Prostate gland (tissue), 2 donors: ENCODE data around the gene ARHGAP35. TPM values are rescaled to one million over a fixed set of nuclear protein-coding genes. Genes with fewer than 3 reads are reported as not detected.
"Not testable (repeated sequence)": the region's sequence is repeated elsewhere in the genome, so short reads cannot be mapped to it uniquely, and the experiment has no call there.

ENCODE experiments used
- DNase-seq: peaks from one replicate; pipeline ENCODE4 v3.0.0-alpha.2; 2019; ENCODE audit warnings: low spot score
- H3K27ac ChIP-seq, 2 donors: fragments of 200-600 bp; sonication (generic); 2 replicates each; pipeline ENCODE4 v1.5.1; 2017 to 2019
- H3K27me3 ChIP-seq: fragments of 200-600 bp; sonication (generic); replicated peaks from 2 replicates; pipeline ENCODE4 v1.5.1; 2019; ENCODE audit not compliant: insufficient read depth
- H3K36me3 ChIP-seq, 2 donors: fragments of 200-600 bp; sonication (generic); 1 replicate in 1 of 2; 2 replicates in 1 of 2; pipeline versions ENCODE4 v1.5.1 to v1.8.1; 2017 to 2019
- H3K4me1 ChIP-seq: fragments of 200-600 bp; sonication (generic); replicated peaks from 2 replicates; pipeline ENCODE4 v1.5.1; 2019
- H3K4me3 ChIP-seq, 2 donors: fragments of 200-600 bp; sonication (generic); 2 replicates each; pipeline ENCODE4 v1.5.1; 2017 to 2019
- H3K9me3 ChIP-seq: fragments of 200-600 bp; sonication (generic); 2 replicates; pipeline ENCODE4 v1.5.1; 2017
- POLR2A ChIP-seq: fragments of 450-650 bp; IDR thresholded peaks from one replicate; pipeline ENCODE4 v1.6.1; 2016; ENCODE audit warnings: antibody characterized with exemption, mild to moderate bottlenecking
- POLR2AphosphoS5 ChIP-seq: sonication (generic); formaldehyde crosslinking; IDR thresholded peaks from one replicate; pipeline ENCODE4 v1.6.1; 2017; ENCODE audit warnings: antibody characterized with exemption
- WGBS: methylation state at CpG from one replicate; pipeline ENCODE4 v1.1.5; 2018; 5-methylcytosine and 5-hydroxymethylcytosine counted together
- intact Hi-C: fragments of 100-400 bp; cut with DNase I; formaldehyde crosslinking; loops from one replicate; pipeline ENCODE4 v1.14.2; 2022
- total RNA-seq, 2 donors: library from RNA; depleted of rRNA; stranded (reverse); fragments of >200 nt; gene quantifications; one replicate each; pipeline ENCODE4 v1.1.0, GENCODE V29; 2016
- TF ChIP-seq, protein P1 (sequence below), 4 experiments: fragments of 200-600 bp in 2 of 4; fragments of 450-650 bp in 2 of 4; sonication (generic) in 2 of 4; IDR thresholded peaks; 1 replicate in 3 of 4; 2 replicates in 1 of 4; pipeline ENCODE4 v1.5.1; 2016 to 2019; ENCODE audit warnings: antibody characterized with exemption in 4 of 4, mild to moderate bottlenecking in 2 of 4, moderate library complexity in 2 of 4

ARHGAP35 gene
- total RNA-seq, 2 donors from 2014 or later = 56.3 to 75.0 TPM

DNA sequence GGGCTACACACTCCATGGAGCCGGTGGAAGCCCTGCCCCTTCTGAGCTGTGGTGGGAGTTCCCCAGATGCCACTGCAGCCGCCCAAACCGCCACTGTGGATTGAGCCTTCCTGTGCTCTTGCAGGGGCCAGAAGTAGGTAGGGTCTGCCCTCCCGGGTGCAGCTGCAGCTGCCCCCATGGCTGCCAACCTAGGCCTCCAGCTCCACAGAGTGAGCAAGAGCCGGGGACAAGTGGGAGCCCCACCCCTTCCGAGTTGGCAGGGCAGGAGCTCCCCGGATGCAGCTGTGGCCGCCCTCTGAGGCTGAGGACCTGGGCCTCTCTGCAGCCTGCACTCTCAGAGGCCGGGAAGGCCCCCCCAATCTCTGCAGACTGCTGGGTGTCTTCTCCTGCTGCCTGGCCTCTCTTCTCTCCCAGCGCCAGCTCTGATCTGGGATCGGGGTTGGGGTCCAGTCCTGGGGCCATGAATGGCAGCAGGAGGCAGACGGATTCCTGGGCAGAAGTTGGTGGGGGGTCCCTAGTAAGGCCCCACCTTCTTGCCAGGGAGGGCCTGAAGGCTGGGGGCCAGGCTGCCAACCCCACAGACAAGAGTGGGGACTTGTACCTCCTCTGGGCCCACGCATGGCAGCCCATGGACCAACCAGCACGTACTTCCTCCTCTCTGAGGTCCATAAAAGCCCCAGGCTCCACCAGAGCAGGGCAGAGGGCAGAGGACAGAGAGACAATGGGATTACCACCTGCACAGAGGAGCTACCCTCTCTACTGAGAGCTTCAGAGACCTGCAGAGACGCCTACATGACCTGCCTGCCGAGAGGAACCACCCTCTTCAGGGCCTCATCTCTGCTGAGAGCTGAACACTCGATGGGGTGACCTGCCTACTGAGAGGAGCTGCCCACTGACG lies 39.0 kb upstream of the ARHGAP35 start:
- no peak overlapping the region for H3K27ac ChIP-seq
- TF ChIP-seq POLR2A (no peak), POLR2AphosphoS5 (no peak)
- TF ChIP-seq, protein P1, sequence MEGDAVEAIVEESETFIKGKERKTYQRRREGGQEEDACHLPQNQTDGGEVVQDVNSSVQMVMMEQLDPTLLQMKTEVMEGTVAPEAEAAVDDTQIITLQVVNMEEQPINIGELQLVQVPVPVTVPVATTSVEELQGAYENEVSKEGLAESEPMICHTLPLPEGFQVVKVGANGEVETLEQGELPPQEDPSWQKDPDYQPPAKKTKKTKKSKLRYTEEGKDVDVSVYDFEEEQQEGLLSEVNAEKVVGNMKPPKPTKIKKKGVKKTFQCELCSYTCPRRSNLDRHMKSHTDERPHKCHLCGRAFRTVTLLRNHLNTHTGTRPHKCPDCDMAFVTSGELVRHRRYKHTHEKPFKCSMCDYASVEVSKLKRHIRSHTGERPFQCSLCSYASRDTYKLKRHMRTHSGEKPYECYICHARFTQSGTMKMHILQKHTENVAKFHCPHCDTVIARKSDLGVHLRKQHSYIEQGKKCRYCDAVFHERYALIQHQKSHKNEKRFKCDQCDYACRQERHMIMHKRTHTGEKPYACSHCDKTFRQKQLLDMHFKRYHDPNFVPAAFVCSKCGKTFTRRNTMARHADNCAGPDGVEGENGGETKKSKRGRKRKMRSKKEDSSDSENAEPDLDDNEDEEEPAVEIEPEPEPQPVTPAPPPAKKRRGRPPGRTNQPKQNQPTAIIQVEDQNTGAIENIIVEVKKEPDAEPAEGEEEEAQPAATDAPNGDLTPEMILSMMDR (IDR thresholded peaks at IDR 0.05) = no peak
- intact Hi-C loops = no loop called here

DNA sequence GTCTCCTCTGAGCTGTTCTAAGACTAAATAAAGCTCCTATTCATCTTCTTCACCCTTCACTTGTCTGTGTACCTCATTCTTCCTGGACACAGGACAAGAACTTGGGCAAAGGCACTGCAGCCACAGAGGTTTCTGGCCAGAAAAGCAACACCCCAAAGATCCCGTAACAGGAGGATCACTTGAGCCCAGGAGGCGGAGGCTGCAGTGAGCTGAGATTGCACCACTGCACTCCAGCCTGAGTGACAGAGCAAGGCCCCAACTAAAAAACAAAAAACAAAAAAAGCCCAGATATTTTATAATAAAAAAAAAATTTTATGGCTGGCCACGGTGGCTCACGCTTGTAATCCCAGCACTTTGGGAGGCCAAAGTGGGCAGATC lies 38.4 kb upstream of the ARHGAP35 start:
- intact Hi-C loops, H3K9me3 ChIP-seq, H3K4me3 ChIP-seq, H3K36me3 ChIP-seq, H3K27me3 ChIP-seq, H3K4me1 ChIP-seq, DNase-seq, H3K27ac ChIP-seq: not testable (repeated sequence)
- WGBS = 91% methylated on average over 4 of the region's 4 CpGs

More for the DNA sequence above, 39.0 kb upstream of the ARHGAP35 start:
- H3K9me3 ChIP-seq = no peaks in the 10 kb centered on the region
- 78% methylated on average over 16 of the region's 18 CpGs for WGBS
- no peak overlapping the region for H3K4me3 ChIP-seq
- H3K36me3 ChIP-seq = no peaks in the 10 kb centered on the region
- H3K27me3 ChIP-seq = no peaks in the 10 kb centered on the region
- DNase-seq = no peak
- no peaks in the 10 kb centered on the region for H3K4me1 ChIP-seq

DNA sequence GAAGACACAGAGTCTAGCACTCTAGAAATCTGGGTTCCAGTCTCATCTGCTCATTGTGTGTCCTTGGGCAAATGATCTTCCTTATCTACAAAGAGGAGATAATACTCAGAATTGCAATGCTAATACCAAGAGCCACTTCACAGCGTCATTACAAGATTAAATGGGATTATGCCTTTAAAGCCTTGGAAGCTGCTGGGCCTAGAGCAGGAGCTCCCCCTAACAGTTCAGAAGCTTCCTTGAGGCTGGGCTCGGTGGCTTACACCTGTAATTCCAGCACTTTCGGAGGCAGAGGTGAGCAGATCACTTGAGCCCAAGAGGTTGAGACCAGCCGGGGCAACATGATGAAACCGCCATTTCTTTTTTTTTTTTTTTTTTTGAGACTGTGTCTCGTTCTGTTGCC lies 37.7 kb upstream of the ARHGAP35 start:
- intact Hi-C loops = no loop called here
- no peaks in the 10 kb centered on the region for H3K27me3 ChIP-seq
- H3K9me3 ChIP-seq = no peaks in the 10 kb centered on the region
- no peak for DNase-seq
- no peak overlapping the region for H3K27ac ChIP-seq
- 95% methylated on average over 6 of the region's 6 CpGs for WGBS
- no peaks in the 10 kb centered on the region for H3K4me1 ChIP-seq
- H3K4me3 ChIP-seq = no peak overlapping the region
- H3K36me3 ChIP-seq = no peaks in the 10 kb centered on the region
- TF ChIP-seq POLR2AphosphoS5 = no peak
- no peak for TF ChIP-seq POLR2A
- TF ChIP-seq, protein P1 (IDR thresholded peaks at IDR 0.05) = no peak

DNA sequence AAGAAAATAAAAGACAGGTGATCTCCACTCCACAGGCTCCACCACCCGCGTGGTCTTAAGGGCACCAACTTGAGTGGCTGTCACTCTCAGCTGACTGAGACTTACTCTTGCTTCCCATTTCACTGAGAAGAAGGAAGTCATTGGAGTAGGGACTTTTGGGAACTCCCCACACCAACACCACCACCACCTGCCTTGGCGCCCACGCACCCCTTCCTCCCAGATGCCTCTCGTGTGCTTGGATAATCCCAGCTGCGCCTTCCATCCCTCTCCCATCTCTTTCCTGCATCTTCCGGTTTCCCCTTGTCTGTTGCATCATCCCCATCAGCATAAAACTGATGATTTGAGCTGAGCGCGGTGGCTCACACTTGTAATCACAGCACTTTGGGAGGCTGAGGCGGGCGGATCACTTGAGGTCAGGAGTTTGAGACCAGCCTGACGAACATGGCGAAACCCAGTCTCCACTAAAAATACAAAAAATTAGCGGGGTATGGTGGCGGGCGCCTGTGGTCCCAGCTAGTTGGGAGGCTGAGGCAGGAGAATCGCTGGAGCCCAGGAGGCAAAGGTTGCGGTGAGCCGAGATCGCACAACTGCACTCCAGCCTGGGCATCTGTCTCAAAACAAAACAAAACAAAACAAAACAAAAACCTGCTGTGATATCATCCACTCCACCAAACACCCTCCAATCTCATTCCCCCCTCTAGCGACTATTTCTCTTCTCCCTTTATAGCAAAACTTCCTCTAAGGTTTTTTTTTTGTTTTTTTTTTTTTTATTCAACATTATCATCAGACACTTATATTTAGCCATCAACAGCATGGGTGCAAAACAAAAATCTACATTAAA lies 35.7 kb upstream of the ARHGAP35 start:
- H3K27ac ChIP-seq = no peak overlapping the region
- 85% methylated on average over 21 of the region's 21 CpGs for WGBS
- H3K27me3 ChIP-seq = no peaks in the 10 kb centered on the region
- no peaks in the 10 kb centered on the region for H3K4me1 ChIP-seq
- H3K4me3 ChIP-seq = no peak overlapping the region
- no peaks in the 10 kb centered on the region for H3K9me3 ChIP-seq
- no peak for DNase-seq
- TF ChIP-seq, protein P1 (IDR thresholded peaks at IDR 0.05) = no peak
- TF ChIP-seq POLR2AphosphoS5 (no peak), POLR2A (no peak)
- no peaks in the 10 kb centered on the region for H3K36me3 ChIP-seq
- intact Hi-C loops = no loop called here

DNA sequence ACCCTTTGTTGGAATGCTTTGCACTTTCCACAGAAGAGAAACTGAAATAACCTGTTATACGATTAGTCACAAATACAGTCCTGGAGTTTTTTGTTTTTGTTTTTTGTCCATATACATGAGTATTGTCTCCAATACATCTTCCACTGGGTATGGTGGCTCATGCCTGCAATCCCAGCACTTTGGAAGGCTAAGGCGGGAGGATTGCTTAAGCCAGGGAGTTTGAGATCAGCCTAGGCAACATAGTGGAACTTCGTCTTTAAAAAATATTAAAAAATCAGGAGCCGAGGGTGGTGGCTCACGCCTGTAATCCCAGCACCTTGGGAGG lies 35.1 kb upstream of the ARHGAP35 start:
- H3K27me3 ChIP-seq = no peaks in the 10 kb centered on the region
- H3K27ac ChIP-seq = no peak overlapping the region
- WGBS = 82% methylated on average over 5 of the region's 5 CpGs
- H3K4me1 ChIP-seq = no peaks in the 10 kb centered on the region
- no peaks in the 10 kb centered on the region for H3K9me3 ChIP-seq
- intact Hi-C loops = no loop called here
- no peak overlapping the region for H3K4me3 ChIP-seq
- no peaks in the 10 kb centered on the region for H3K36me3 ChIP-seq
- TF ChIP-seq, protein P1 (IDR thresholded peaks at IDR 0.05) = no peak
- no peak for TF ChIP-seq POLR2A
- no peak for TF ChIP-seq POLR2AphosphoS5
- no peak for DNase-seq
